Stromal cell of bone marrow (primary cell): Measurements from ENCODE around the gene ADH1B.
"Not testable (repeated sequence)": the region's sequence is repeated elsewhere in the genome, so short reads cannot be mapped to it uniquely, and the experiment has no call there.

ENCODE experiments used
- DNase-seq: peaks from one replicate; pipeline ENCODE4 v3.0.0-alpha.2; 2012; ENCODE audit warnings: low read depth

The ADH1B gene

GRCh38 chr4:99323756-99324155, 2.6 kb upstream of the ADH1B start:
- DNase-seq, result peak; percentile 74

- not testable (repeated sequence) for DNase-seq
These were observed 3.4 kb downstream of the ADH1B start for GRCh38 chr4:99317811-99318210.

- no peak for DNase-seq
These were observed 3.8 kb downstream of the ADH1B start for GRCh38 chr4:99317354-99317753.

- DNase-seq, result no peak
These were observed 5.4 kb downstream of the ADH1B start for GRCh38 chr4:99315839-99316238.

GRCh38 chr4:99314211-99314610, 7.0 kb downstream of the ADH1B start:
- DNase-seq, result no peak

GRCh38 chr4:99310389-99310788, 10.8 kb downstream of the ADH1B start:
- DNase-seq, result no peak

- DNase-seq, result no peak
These were observed 15.4 kb downstream of the ADH1B start for GRCh38 chr4:99305638-99306400.

- no peak for DNase-seq
These were observed 19.6 kb downstream of the ADH1B start for GRCh38 chr4:99301376-99302164.

GRCh38 chr4:99300934-99301333, 20.3 kb downstream of the ADH1B start:
- peak; percentile 86 for DNase-seq

- no peak for DNase-seq
These were observed 27.8 kb downstream of the ADH1B start for GRCh38 chr4:99293357-99293756.

- DNase-seq, result no peak
These were observed 30.1 kb downstream of the ADH1B start, which contains the start of gene ADH1A for GRCh38 chr4:99290848-99291786. Gene ADH1A (minus strand): TSS chr4:99290985. CDS start chr4:99290914, 71 bp downstream.

- DNase-seq, result no peak
These were observed 35.8 kb downstream of the ADH1B start for GRCh38 chr4:99285387-99285786.

GRCh38 chr4:99282731-99283130, 38.5 kb downstream of the ADH1B start:
- DNase-seq, result no peak

GRCh38 chr4:99281261-99281660, 39.9 kb downstream of the ADH1B start:
- no peak for DNase-seq

GRCh38 chr4:99276417-99276816, 44.8 kb downstream of the ADH1B start:
- DNase-seq, result no peak

- DNase-seq, result no peak
These were observed 45.3 kb downstream of the ADH1B start for GRCh38 chr4:99275885-99276284.

- no peak for DNase-seq
These were observed 46.2 kb downstream of the ADH1B start for GRCh38 chr4:99275050-99275449.

GRCh38 chr4:99273704-99274103, 47.5 kb downstream of the ADH1B start:
- no peak for DNase-seq

- no peak for DNase-seq
These were observed 56.3 kb downstream of the ADH1B start for GRCh38 chr4:99264927-99265326.
